ENCODE measurements around the gene UQCRC1.

UQCRC1 gene

GRCh38 chr3:48609088-48610005 lies at the start of gene UQCRC1:
TSS of gene UQCRC1 (minus strand) at chr3:48609646. CDS start at chr3:48609620, 26 bp downstream.
- peak; percentile 88 for DNase-seq

- no peak for DNase-seq
These were observed 47.4 kb upstream of the UQCRC1 start for GRCh38 chr3:48656841-48657281.

GRCh38 chr3:48656061-48656840 lies 46.8 kb upstream of the UQCRC1 start:
- DNase-seq, result no peak

GRCh38 chr3:48655606-48656005 lies 46.2 kb upstream of the UQCRC1 start:
- no peak for DNase-seq

- no peak for DNase-seq
These were observed 45.6 kb upstream of the UQCRC1 start for GRCh38 chr3:48655063-48655462.

- DNase-seq, result no peak
These were observed 43.7 kb upstream of the UQCRC1 start for GRCh38 chr3:48652923-48653715.

GRCh38 chr3:48651771-48652170 lies 42.3 kb upstream of the UQCRC1 start:
- no peak for DNase-seq

GRCh38 chr3:48650723-48651122 lies 41.3 kb upstream of the UQCRC1 start:
- DNase-seq, result no peak

GRCh38 chr3:48648188-48648850 lies 38.9 kb upstream of the UQCRC1 start:
- no peak for DNase-seq

- no peak for DNase-seq
These were observed 38.3 kb upstream of the UQCRC1 start for GRCh38 chr3:48647714-48648113.

GRCh38 chr3:48644898-48645760 lies 35.7 kb upstream of the UQCRC1 start:
- no peak for DNase-seq

GRCh38 chr3:48642605-48643004 lies 33.2 kb upstream of the UQCRC1 start:
- no peak for DNase-seq

- no peak for DNase-seq
These were observed 31.9 kb upstream of the UQCRC1 start for GRCh38 chr3:48641396-48641795.

GRCh38 chr3:48639944-48640606 lies 30.6 kb upstream of the UQCRC1 start:
- DNase-seq, result no peak

- DNase-seq, result no peak
These were observed 27.9 kb upstream of the UQCRC1 start for GRCh38 chr3:48637305-48637704.

- no peak for DNase-seq
These were observed 26.8 kb upstream of the UQCRC1 start for GRCh38 chr3:48636149-48636655.

- DNase-seq, result peak; percentile 80
These were observed 26.0 kb upstream of the UQCRC1 start, which contains the start of gene SLC26A6 for GRCh38 chr3:48635222-48636021. TSS of gene SLC26A6 (minus strand) at chr3:48635461. CDS start at chr3:48635393, 68 bp downstream.

GRCh38 chr3:48634661-48635221 lies 25.3 kb upstream of the UQCRC1 start:
- DNase-seq, result no peak

GRCh38 chr3:48633743-48634142 lies 24.3 kb upstream of the UQCRC1 start:
- DNase-seq, result no peak
